SH-SY5Y (cell line): ENCODE results near the gene ZNF526.

Experiments used
- GATA2 ChIP-seq: IDR thresholded peaks from 2 replicates; pipeline ENCODE4 v1.6.1; 2011; ENCODE audit warnings: mild to moderate bottlenecking, low read depth, low read length
- GATA3 ChIP-seq: IDR thresholded peaks from 2 replicates; pipeline ENCODE4 v1.6.1; 2011; ENCODE audit warnings: low read depth, mild to moderate bottlenecking, low read length, moderate library complexity

DNA sequence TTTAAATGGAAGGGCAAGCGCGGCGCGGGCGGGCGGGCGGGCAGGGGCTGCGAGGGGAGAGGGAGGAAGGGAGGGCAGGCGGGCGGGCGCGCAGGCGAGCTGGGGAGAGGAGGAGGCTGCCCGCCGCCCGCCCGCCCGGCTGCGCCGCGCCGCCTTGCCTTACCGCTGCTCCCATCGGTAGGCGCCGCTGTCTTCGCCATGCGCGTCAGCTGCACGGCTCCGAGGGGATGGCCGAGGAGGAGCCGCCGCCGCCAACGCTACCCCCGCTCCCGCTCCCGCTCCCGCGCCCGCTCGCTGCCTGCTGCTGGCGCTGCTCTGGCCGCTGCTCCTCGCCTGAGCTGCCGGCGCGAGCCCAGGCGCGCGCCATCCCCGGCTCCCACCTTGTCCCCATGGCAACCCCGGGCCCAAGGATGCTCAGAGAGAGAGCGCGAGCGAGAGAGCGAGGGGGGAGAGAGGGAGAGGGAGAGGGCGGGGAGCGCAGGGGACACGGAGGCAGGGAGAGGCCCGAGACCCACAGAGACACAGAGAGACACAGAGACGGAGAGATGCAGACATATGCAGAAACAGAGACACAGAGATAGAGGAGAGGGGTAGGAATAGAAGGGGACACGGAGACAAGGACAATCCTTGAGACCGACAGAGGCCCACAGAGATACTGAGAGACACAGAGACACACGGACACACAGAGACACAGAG lies 43.0 kb upstream of the ZNF526 start:
- TF ChIP-seq GATA2 (no peak), GATA3 (no peak)
